Measurements from ENCODE around the gene NDUFS7.

Gene NDUFS7

DNA sequence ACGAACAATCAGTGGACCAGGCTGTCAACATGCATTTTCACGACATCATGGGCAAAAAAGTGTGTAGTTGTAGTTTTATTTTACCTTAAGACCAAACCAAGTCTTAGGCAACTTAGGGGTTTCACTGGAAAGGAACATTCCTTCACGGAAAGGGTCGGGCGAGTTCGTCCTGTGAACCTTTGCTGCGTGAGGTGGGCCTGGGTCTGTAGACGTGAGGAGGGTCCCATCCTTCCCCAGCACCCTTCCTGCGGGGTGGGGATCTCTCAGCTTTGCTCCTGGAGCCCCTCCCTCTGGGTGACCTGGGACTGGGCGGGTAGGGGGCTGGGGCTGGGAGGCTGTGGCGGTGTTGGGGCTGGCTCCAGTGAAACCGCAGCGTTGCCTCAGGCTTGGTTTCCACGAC, 42.2 kb downstream of the NDUFS7 start:
- Histone ChIP-seq H3K27ac (no peak overlapping the region), H3K4me3 (no peak overlapping the region)
- no peak for DNase-seq (ENCODE audit: low spot score)
- TF ChIP-seq CTCF (IDR thresholded peaks at IDR 0.05): no peak

- TF ChIP-seq CTCF (IDR thresholded peaks at IDR 0.05): no peak
- H3K4me3 ChIP-seq: no peak overlapping the region
- no peak overlapping the region for H3K27ac ChIP-seq
- no peak for DNase-seq (ENCODE audit: low spot score)
Measured at GRCh38 chr19:1426736-1427135, 43.0 kb downstream of the NDUFS7 start.

- DNase-seq (ENCODE audit: low spot score): no peak
- no peak overlapping the region for H3K27ac ChIP-seq
- no peak overlapping the region for H3K4me3 ChIP-seq
- TF ChIP-seq CTCF (IDR thresholded peaks at IDR 0.05): no peak
Measured at GRCh38 chr19:1427221-1427920, 43.7 kb downstream of the NDUFS7 start.

GRCh38 chr19:1428738-1429391, 45.2 kb downstream of the NDUFS7 start:
- TF ChIP-seq CTCF (IDR thresholded peaks at IDR 0.05): no peak
- Histone ChIP-seq H3K27ac (no peak overlapping the region), H3K4me3 (no peak overlapping the region)
- DNase-seq (ENCODE audit: low spot score): no peak

DNA sequence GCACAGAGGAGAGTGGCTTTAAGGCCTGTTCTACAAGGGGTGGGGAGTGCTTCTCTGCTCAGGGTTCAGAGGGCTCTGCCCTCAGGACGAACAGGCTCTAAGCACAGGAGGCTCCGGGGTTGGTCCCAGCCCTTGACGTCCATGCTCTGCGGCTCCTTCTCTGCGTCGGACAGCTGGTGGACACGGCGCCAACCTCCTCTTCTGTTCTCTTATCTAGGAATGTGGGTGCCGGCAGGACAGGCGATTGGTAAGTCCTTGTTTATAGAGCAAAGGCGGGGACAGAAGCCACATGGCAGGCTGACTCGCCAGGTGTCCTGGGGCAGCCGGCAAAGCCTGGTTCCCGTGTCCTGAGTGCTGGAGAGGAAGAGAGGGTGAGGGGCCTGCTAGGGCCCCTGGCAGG, 46.0 kb downstream of the NDUFS7 start:
- Histone ChIP-seq H3K27ac (no peak overlapping the region), H3K4me3 (no peak overlapping the region)
- TF ChIP-seq CTCF (IDR thresholded peaks at IDR 0.05): no peak
- DNase-seq (ENCODE audit: low spot score): no peak

DNA sequence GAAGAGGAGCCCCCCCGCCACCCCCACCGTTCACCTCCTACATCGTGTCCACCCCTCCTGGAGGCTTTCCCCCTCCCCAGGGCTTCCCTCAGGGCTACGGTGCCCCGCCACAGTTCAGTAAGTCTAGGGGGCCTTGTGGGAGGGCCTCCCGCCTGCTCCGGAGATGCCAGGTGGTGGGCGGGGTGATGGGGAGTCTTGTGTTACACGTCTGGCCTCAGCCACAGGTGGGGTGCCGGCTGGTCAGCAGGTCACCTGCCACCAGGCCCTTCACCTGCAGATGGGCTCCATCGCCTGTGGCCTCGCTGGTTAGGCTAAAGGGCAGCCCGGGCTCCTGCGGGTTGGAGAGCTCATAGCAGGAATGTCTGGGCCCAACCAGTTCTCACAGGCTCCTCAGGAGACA, 46.5 kb downstream of the NDUFS7 start:
- no peak overlapping the region for H3K27ac ChIP-seq
- TF ChIP-seq CTCF (IDR thresholded peaks at IDR 0.05): no peak
- no peak for DNase-seq (ENCODE audit: low spot score)
- H3K4me3 ChIP-seq: no peak overlapping the region

All from coronary artery (tissue), 2 donors.